SW 1271 (cell line): Measurements from ENCODE around the gene OR2A5.
"Not testable (repeated sequence)": the region's sequence is repeated elsewhere in the genome, so short reads cannot be mapped to it uniquely, and the experiment has no call there.

ENCODE experiments used
- DNase-seq, 2 experiments: peaks; one replicate each; lab custom pipeline; 2025; lab: John Stamatoyannopoulos, UW

The OR2A5 gene

DNA sequence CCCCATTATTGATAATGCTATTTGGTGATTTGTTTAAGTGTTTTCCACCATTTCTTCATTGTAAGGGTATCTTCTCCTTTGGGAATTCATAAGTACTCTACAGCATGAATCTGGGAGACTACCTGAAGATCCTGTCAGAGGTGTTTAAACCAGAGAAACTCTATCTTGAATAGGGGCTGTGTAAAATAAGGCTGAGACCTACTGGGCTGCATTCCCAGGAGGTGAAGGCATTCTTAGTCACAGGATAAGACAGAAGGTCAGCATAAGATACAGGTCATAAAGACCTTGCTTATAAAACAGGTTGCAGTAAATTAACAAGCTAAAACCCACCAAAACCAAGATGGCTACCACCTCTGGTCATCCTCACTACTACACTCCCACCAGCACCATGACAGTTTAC, 13.4 kb upstream of the OR2A5 start:
- no peak for DNase-seq

DNA sequence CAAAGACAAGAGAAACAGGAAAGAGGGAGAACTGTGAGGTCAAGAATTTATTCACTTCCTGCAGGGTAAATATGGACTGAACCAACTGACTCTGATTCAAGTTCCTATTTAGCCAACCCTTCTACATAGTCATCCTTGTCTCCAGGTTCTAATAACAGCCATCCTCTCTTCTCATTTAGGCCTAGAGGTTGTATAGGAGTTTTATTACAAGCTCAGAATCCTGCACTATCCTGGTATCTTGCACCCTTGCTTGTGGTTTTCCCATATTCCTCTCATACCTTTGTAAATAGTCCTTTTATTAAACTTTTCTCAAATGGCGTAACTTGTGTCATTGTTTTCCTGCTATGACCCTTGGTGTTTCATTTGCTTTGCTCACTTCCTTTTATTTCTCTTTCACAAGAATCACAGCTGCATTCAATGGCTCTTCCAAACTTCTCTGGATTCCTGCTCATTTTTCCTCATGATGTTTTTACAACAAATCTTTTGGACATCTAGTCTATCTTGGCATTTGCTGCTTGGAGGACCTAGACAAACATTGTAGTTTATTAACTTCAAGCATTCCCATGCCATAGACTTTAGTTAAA, 12.4 kb upstream of the OR2A5 start:
- no peak for DNase-seq

DNA sequence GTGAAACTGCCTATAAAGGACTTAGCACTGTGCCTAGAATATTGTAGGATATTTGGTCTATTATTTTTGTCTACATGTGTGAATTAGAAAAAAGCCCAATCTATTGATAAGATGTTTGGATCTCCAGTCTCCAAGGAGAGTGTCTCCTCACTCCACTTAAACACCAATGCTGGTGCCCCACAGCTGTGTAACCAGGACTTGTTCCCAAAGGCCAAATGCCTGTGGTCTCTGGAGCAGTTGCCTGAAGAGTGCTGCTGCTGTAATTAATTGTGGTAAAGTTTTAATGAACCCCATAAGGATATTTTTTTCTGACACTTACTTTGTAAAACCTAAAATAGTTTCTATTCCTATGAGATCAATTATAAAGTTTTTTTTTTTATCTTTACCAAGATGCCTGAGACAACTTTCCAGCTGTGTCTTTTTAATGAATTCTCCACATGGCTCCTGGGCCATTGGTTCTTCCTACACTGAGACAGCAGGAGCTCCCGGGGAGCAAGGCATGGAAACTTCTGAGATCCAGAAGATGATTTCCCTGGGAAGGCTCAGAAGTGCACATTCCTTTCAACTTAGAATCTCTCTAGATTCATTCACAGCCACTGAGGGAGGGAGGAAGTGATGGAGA, 11.2 kb upstream of the OR2A5 start:
- DNase-seq = no peak

DNA sequence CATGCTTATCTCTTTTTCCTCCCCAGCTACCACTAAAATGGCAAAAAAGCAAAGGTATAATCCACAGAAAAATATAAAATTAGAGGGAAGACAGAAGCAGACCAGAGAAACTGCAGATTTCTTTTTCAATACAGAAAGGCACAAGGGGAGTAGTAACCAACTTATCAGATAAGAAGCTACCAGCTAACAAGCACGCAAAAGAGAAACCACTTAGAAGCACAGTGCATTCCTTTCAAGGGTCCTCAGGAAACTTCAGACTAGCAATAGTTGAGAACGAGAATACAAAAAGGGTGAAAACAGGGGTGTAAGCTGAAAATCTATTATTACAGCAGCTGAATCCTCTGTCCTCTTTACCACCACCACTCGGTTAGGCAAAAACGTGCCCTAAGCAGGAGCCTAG, 9.9 kb upstream of the OR2A5 start:
- DNase-seq = no peak

DNA sequence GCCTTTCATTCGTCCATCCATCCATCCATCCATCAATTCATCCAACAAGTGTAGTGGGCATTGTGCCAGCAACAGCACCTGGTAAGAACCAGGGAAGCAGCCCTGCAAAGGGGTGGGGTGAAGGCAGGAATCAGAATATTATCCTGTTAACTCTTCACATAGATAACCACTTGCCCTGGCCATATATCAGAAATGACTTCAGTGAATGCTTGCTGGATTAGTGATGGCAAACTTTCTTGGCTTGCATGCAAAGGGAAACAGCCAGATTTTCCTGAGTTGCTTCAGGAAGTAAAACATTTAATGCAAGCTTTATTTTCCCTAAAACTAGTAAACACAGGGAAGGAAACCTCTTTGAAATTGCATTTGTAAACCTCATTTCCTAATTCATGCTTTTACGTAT, 743 bp downstream of the OR2A5 start:
- DNase-seq = no peak

DNA sequence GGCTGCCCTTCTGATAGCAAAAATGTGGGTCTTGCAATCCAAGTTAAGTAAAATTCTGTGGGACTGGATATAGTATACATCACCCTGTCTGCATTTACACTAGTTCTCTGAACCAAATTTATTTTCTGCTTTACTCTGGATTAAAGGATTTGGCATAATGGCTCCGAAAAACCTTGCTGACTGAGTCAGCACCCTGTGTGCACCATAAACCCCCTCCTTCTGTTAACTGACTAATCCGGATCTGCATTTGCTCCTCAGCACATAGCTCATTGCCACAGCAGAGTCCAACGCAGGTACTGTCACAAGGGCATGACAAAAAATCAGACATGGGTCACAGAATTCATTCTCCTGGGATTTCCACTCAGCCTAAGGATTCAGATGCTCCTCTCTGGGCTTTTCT, 1.3 kb downstream of the OR2A5 start:
- no peak for DNase-seq

DNA sequence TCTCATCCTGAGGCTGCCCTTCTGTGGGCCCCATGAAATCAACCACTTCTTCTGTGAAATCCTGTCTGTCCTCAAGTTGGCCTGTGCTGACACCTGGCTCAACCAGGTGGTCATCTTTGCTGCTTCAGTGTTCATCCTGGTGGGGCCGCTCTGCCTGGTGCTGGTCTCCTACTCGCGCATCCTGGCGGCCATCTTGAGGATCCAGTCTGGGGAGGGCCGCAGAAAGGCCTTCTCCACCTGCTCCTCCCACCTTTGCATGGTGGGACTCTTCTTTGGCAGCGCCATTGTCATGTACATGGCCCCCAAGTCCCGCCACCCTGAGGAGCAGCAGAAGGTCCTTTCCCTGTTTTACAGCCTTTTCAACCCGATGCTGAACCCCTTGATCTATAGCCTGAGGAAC, 2.1 kb downstream of the OR2A5 start:
- DNase-seq = not testable (repeated sequence)

DNA sequence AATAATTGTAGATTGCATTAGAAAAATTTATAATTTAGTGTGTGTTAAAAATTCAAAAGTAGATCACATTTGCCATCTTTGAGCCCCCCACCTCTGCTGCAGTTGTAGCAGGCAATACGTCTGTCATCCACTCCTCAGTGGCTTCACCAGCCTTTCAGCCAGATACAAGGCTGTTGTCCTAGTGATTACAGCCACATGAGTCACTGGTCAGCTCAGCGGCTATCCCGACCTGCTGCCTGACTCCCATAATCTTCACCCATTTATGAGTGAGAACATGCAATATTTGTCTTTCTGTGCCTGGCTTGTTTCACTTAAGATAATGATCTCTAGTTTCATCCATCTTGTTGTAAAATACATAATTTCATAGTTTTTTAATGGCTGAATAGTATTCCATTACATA, 9.2 kb downstream of the OR2A5 start:
- DNase-seq = no peak

DNA sequence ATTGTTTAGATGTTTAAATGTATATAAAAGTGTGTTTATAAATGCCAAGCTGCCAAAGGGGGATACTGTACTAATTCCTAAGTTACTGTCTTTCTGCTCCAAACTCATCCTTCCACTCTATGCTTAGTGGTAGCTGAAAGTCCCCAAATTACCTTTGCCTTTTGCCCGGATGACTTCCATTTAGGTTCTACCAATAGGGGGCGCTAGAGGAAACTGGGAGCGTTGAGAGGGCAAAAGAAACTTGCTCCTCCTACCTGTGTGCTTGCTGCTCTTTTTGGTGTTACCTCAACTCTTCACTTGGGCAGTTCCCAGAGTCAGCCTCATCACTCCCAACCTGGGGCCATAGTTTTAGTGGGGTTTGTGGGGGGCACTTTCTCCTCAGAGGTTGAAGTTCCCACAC, 15.0 kb downstream of the OR2A5 start:
- DNase-seq = no peak

DNA sequence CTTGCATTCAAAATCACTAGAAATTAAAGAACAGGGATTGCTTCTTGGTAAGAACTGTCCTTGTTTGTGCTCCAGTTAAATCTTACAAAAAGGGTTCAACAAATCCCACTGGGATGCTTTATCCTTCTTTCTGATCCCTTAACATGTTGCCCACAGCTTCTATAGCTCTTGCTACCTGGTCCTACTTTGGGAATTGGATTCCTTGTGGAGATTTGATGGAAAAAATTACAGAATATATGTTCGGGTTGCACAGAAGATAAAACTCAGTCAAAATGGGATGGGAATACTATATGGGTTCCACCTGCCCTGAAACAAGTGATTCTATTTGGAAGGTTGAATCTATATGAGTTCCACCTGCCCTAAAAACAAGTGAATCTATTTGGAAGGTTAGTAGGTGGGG, 20.8 kb downstream of the OR2A5 start, which contains the start of gene OR2A25:
Gene OR2A25 (plus strand): TSS at position 301 of the 400 bp plus-strand sequence. CDS start 4,409 bp downstream, outside the sequence.
- no peak for DNase-seq

DNA sequence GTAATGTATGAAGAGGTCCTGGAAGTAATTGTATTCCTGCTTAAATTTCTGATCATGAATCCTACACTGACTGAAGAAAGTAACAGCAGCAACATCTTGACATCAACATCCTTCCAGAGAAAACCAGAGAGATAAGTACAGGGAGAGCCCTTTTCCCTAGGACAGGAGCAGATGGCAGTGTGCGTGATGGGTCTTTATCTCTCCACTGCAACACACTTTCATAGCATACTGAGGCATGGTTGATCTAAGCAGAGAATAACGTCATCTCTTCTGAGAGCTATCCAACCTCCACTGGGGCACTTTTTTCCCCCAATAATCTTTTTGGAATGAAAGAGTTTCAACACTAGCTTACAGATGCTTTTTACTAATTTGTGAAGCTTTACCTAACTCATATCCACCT, 21.2 kb downstream of the OR2A5 start:
- no peak for DNase-seq

DNA sequence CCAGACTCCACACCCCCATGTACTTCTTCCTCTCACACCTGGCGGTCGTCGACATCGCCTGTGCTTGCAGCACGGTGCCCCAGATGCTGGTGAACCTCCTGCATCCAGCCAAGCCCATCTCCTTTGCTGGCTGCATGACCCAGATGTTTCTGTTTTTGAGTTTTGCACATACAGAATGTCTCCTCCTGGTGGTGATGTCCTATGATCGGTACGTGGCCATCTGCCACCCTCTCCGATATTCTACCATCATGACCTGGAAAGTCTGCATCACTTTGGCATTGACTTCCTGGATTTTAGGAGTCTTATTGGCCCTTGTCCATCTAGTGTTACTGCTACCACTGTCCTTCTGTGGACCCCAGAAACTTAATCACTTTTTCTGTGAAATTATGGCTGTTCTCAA, 25.6 kb downstream of the OR2A5 start:
- no peak for DNase-seq

DNA sequence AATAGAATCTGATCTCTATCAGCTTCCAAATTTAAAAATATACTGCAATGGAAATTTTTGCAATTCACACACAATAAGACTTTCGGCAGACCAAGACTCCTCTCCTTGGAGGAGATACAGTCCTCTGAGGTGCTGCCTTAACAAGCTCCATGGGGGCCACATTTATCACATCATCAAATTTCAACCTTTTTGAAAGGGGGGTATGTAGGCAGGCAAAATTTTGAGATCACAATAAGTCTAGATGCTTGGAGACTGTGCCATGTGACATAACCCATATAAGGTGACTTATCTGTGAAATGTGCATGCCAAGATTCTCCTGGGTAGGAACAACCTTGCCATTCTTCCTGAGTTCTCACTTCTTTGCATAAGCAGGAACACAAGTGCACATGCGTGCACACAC, 37.2 kb downstream of the OR2A5 start, which contains the start of gene OR2A12:
Gene OR2A12 (plus strand): TSS at position 301 of the 400 bp plus-strand sequence. CDS start 8,830 bp downstream, outside the sequence.
- DNase-seq = no peak

DNA sequence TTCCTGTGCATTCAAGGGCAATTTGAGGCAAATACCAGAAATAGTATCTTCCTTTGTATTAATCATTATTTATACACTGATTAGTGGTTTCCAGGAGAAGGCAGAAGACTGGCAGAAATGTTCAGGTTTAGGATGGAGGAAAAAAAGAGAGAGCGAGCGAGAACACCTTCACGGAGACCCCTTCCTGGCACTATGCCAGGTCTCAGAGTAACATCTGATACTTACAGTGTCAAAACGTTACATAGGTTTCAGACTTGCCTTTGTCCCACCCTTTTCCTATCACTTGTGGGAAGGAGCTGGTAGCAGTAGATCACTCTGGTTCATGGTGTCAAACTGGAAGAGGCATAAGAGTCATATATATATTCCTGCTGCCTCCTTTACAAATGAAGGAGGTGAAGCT, 38.0 kb downstream of the OR2A5 start:
- DNase-seq = no peak

DNA sequence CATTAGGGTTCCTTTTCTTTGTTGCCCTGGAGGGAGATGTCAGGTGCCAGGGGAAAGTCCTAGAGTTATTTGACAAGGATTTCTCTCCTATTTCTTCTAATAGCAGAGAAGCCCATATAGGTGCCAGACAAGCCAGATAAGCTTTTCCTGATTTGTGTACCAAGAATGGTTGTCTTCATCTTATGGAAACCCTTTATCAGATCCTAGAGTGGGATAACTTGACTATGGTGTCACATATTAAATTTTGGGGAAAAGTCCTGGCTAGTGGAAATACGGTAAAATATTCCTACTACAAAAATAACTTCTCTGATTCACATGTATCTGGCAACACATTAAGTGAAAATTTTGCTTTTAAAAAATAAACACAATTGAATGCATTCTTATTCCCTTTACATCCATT, 38.5 kb downstream of the OR2A5 start:
- DNase-seq = no peak

DNA sequence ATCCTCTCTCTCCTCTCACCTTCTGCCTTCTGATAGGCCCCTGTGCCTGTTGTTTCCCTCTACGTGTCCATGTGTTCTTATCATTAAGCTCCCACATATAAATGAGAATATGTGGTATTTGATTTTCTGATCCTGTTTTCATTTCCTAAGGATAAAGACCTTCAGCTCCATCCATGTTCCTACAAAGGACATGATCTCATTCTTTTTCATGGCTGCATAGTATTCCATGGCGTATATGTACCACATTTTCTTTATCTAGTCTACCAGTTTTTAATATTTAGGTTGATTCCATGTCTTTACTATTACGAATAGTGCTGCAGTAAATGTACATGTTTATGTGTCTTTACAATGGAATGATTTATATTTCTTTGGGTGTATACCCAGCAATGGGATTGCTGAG, 41.9 kb downstream of the OR2A5 start:
- DNase-seq = no peak

DNA sequence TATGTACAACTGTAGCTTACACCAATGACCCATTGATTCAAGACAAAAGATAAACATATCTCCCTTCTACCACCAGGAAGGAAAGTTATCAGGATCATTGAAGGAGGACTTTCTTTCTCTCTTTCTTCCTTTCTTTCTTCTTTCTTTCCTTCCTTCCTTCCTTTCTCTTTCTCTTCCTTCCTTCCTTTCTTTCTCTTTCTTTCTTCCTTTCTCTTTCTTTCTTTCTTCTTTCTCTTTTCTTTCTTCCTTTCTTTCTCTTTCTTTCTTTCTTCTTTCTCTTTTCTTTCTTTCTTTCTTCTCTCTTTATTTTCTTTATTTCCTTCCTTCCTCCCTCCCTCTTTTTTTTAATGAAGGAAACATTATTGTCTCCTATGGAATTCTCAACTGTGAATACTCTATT, 50.0 kb downstream of the OR2A5 start:
- no peak for DNase-seq

DNA sequence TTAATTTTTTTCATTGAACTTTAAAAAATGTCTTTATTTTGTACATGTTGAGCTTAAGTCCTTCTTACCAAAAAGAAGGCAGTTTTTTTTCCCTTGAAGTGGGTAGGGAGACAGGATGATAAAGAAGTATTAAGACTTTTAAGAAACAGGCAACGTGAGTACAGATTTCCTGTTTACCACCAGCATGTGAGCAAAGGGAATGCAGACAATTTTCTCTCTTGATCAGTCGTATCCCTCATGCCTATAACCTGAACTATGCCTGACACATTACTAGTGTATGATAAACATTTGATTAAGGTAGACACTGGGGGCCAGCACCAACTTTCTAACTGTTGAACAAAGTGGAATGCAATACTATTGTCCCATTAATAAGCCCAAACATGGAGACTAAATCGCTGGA, 51.9 kb downstream of the OR2A5 start:
- DNase-seq = no peak

DNA sequence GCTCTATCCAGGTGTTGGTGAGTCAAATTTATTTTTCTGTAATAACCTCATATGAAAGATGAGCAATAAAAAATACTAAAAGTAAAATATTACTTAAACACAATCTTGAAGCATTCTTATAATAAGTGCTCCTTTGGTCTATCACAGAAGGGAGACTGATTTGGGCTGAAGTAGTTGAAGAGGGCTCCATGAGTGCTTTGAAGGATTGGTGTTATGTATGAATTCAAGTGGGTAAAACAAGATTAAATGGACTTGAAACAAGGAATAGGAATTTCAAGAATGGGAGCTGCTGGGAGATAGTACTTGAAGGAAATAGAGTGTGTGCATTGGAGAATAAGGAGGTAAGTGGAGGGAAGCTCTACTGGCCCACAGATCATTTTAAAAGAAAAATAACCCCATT, 53.3 kb downstream of the OR2A5 start:
- DNase-seq = no peak

DNA sequence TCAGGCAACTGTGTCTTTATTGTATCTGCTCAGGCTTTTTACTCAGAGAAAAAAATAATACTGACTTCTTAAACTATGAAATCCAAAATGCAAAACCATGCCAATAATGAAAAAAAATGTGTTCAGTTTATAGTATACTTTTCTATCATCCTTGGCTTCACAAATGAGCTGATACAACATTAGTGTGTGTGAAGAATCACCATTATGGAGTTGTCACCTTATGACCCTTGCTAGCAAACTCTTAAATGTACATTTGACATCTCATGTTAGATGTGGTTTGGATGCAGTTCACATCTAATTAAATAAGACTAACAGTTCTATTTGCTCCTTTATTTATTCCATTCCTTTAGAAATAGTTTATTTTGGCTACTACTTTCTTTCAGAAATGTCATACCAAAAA, 56.5 kb downstream of the OR2A5 start:
- DNase-seq = no peak
